Measurements from ENCODE around the gene ZSCAN20.

ZSCAN20 gene

DNA sequence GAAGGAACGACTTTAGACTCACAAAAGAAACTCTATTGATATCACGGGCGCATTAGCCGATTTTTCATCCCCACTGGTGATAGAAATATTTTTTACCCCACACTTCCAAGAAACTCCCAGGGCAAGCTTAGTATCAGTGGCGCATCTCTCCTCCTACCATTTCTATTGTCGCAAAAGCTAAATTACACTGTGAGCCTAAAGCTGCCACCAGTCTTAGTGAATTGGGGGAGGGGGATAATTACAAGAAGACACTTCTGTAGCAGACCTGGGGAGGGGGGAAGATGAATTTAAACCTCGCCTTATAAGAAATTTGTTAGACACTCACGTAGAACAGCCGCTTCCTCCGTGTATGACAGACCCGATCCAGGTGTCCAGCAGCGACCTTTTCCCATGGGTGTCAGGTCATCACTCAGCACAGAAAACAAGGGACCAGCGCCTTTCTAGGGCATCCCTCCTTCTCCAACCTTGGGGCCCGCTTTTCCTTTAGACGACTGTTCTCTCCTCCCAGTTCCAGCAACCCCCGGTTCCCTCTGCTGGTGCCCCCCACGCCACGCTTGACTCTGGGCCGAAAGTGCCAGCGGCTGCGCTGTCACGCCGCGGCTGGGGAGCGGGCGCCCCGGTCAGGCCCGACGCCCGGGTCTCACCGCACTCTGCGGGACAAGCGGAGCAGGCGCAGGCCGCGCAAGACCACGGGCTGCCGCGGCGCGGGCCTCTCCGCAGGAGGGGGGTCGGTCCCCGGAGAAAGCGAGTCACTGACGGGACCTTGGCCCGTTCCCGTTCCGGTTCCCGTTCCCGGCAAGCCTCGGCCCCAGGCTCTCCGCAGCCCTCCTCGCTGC lies 42.4 kb upstream of the ZSCAN20 start:
- no peak for TF ChIP-seq ZFX (IDR thresholded peaks at IDR 0.05; ENCODE audit: borderline replicate concordance)
- TF ChIP-seq, protein P1, sequence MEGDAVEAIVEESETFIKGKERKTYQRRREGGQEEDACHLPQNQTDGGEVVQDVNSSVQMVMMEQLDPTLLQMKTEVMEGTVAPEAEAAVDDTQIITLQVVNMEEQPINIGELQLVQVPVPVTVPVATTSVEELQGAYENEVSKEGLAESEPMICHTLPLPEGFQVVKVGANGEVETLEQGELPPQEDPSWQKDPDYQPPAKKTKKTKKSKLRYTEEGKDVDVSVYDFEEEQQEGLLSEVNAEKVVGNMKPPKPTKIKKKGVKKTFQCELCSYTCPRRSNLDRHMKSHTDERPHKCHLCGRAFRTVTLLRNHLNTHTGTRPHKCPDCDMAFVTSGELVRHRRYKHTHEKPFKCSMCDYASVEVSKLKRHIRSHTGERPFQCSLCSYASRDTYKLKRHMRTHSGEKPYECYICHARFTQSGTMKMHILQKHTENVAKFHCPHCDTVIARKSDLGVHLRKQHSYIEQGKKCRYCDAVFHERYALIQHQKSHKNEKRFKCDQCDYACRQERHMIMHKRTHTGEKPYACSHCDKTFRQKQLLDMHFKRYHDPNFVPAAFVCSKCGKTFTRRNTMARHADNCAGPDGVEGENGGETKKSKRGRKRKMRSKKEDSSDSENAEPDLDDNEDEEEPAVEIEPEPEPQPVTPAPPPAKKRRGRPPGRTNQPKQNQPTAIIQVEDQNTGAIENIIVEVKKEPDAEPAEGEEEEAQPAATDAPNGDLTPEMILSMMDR (IDR thresholded peaks at IDR 0.05), result no peak
- H3K27ac ChIP-seq, result no peak overlapping the region

DNA sequence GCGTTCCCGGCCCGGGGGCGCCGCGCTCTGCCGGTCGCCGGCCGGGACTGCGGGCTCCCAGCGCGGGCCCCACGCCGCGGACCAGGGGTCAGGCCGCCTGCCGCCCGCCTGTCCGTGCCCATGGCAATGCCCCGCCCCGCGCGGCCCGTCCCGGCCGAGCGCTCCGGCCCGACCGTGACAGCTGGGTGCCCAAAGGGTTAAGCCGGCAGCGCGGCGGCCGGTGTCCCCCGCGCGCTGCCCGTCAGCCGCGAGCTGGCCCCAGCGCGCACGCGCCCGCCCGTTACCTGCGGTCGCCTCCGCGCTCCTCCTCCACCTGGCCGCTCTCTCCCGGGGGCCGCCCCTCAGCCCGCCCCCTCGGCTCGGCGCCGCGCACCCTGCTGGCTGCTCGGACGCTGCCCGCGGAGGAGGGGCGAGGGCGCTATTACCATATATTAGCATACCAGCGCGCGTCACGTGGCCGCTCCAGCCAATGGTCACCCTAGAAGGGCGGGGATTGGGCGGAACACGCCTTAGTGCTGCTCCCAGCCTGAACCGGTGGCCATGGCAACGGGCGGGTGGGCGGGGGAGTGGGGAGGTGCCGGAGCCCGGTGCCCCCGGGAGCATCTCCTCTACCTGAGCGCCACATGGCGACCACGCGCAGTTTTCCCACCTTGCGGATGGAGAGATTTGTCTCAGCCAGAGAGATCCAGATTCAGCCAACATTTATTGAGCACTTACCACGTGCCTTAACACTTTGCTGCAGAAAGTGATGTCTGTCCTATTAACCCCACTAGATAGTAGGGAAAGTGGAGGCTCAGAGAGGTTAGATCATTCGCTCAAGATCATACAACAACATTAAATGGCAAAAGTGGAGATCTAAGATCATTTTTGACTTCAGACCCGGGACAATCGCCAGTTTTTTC lies 41.5 kb upstream of the ZSCAN20 start, which contains the start of gene PHC2:
Gene PHC2, minus strand, starts transcription at position 404 of the 902 bp plus-strand sequence. CDS start 55,556 bp downstream, outside the sequence.
- H3K27ac ChIP-seq, result no peak within 1 kb of the TSS
- no peak for TF ChIP-seq ZFX (IDR thresholded peaks at IDR 0.05; ENCODE audit: borderline replicate concordance)
- TF ChIP-seq, protein P1 (IDR thresholded peaks at IDR 0.05), result peak; percentile 40; the same call in 1 of the 2 replicates

DNA sequence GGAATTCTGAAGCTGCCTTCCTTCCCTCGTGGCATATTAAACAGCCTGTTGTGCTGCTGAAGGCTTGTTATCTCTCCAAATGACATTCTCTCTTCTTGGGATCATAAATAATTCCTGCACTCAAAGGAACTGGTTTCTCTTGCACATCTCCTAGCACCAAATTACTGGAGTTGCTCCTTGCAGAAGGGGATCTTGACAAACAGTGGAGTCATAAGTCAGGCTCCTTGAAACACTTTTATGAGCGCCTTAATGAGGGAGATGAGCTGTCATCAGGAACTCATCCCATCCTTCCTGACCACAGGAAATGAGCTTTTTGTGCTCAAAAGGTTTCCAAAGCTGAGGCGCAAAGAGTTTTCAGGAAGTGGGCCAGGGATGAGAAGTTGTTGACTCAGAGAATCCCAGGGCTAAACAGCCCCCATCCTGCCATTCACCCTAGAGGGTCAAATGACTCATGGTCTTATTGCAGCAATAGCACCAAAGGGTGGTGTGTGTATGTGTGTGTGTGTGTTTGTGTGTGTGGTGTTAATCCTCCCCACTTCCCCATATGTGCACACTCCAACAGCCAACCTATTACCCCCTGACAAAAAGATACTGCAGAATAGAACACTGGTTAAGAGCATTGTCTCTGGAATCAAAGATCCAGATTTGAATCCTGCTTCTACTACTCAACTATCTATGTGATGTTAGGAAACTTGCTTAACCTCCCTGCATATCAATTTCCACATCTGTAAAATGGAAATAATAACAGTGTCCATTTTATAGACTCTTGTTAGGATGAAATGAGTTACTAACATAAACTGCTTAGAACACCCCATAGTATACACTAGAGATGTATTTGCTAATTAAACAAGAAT lies 38.7 kb upstream of the ZSCAN20 start:
- H3K27ac ChIP-seq, result no peak overlapping the region
- TF ChIP-seq ZFX (IDR thresholded peaks at IDR 0.05; ENCODE audit: borderline replicate concordance), result no peak
- TF ChIP-seq, protein P1 (IDR thresholded peaks at IDR 0.05), result no peak

DNA sequence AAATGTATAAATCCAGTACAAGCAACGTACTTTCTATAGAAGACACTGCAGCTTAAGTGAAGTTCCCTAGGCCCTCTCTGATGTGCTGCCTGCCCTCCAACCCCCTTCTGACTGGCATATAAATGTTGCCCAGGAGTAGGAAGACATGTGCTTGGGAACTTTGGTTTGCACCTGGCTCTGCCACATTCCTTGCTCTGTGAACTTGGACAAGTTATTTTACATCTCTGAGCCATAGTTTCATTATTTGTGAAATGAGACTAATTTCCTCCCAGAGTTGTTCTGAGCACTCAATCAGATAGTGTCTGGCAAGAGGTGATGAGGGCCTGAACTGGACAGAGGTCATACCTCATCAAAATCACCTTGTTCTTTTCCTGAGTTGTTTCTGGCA lies 38.1 kb upstream of the ZSCAN20 start:
- TF ChIP-seq ZFX (IDR thresholded peaks at IDR 0.05; ENCODE audit: borderline replicate concordance), result no peak
- TF ChIP-seq, protein P1 (IDR thresholded peaks at IDR 0.05), result no peak
- H3K27ac ChIP-seq, result no peak overlapping the region

DNA sequence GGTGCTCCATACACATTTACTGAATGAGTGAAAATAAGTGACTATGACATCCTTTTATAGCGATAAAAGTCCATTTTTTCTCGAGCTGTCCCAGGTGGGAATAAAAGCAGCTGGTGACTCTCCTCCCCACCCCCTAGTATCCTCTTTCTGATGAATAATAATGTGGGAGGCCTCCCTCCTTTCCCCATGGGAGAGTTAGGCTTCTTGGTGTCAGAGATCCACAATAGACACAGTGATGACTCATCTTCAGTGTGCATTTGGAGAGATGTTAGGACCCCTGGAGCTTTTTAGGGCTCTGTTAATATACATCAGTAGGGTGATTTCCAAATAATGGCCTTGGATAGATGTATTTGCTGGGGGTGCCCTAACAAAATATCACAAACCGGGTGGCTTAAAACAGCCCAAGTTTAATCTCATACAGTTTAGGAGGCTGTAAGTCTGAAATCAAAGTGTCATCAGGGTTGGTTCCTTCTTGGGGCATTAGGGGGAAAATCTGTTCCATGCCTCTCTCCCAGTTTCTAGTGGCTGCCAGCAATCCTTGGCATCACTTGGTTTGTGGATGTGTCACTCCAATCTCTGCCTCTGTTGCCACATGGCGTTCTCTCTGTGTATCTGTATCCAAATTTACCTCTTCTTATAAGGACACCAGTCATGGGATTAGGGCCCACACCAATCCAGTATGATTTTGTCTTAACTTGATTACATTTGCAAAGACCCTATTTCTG lies 37.2 kb upstream of the ZSCAN20 start:
- H3K27ac ChIP-seq, result no peak overlapping the region
- no peak for TF ChIP-seq ZFX (IDR thresholded peaks at IDR 0.05; ENCODE audit: borderline replicate concordance)
- TF ChIP-seq, protein P1 (IDR thresholded peaks at IDR 0.05), result no peak

DNA sequence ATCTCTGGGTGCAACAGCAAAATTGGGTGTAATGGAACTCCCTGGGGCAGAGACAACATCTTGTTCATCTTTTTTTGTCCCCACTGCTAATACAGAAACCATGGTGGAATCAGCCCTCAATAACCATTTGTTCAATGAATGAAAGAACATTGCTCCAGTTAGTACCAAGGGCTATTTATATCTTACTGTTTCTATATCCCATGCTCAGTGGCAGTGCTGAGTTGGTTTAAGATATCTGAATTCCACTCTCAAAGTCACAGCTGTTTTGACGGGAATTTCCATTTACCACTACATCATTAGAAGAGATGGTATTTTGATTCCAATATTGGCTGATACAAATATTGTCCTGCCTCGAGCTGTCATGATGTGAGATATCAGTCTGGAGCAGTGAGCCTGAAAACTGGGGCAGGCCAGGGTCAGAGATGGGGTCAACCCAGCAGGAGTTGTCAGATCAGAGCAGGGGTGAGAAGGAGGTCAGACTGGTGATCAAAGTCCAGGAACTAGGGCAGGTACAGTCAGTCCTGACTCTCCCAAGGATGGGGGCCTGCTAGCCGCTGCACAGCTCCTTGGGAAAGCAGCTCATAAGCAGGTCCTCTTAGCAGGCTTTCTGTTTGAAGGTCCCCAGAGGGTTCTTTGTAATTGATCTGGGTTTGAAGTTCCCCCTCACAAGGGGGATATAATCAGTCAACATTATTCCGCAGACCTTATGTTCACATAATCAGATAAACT lies 35.7 kb upstream of the ZSCAN20 start:
- no peak overlapping the region for H3K27ac ChIP-seq

More for the DNA sequence above, 35.7 kb upstream of the ZSCAN20 start:
- TF ChIP-seq ZFX (IDR thresholded peaks at IDR 0.05; ENCODE audit: borderline replicate concordance), result no peak
- TF ChIP-seq, protein P1 (IDR thresholded peaks at IDR 0.05), result no peak

All from 22Rv1 (cell line).